SK-N-MC (cell line): ENCODE results near the gene COG1.

Experiments used
- EZH2 ChIP-seq: fragments of 200-600 bp; sonication (generic); IDR thresholded peaks from one replicate; pipeline ENCODE4 v1.6.1; 2017; ENCODE audit warnings: antibody characterized with exemption
- FOXP2 ChIP-seq: optimal IDR thresholded peaks from 2 replicates; pipeline ENCODE3; 2011; ENCODE audit warnings: mild to moderate bottlenecking, moderate library complexity; ENCODE audit not compliant: insufficient read depth; ENCODE audit errors: extremely low read length, control extremely low read depth
- POLR2AphosphoS5 ChIP-seq: IDR thresholded peaks from 2 replicates; pipeline ENCODE4 v1.6.1; 2012; ENCODE audit warnings: mild to moderate bottlenecking, low read depth, low read length, borderline replicate concordance

DNA sequence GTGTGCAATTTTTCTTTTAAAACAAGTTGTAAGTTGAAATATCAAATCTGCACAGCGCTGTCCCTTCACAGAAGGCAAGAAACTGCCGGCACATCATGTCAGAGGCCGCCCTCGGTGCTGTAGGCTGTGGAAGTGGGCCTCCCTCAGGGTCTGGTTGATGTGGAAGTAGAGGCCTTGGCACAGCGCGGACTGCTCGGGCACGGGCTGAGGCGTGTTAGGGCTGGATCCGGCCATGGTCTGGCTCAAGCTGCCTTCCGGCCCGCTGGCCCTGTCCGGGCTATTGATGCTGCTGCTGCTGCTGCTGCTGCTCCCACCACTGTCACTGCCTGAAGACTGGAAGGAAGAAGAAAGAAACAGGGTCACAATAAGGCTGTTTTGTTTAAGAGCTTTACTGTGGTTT is 16.6 kb downstream of the COG1 start:
- TF ChIP-seq EZH2 (no peak), POLR2AphosphoS5 (no peak), FOXP2 (no peak)
